NT2/D1 (cell line): Measurements from ENCODE around the gene CACNA1D.

ENCODE experiments used
- SUZ12 ChIP-seq: IDR thresholded peaks from 2 replicates; pipeline ENCODE4 v1.6.1; 2011; ENCODE audit not compliant: insufficient read length, insufficient read depth; ENCODE audit errors: extremely low read depth
- YY1 ChIP-seq: IDR thresholded peaks from 2 replicates; pipeline ENCODE4 v1.6.1; 2011; ENCODE audit not compliant: insufficient read length, insufficient read depth
- ZNF274 ChIP-seq: IDR thresholded peaks from 2 replicates; pipeline ENCODE4 v1.6.1; 2011; ENCODE audit warnings: mild to moderate bottlenecking, low read depth, low read length

DNA sequence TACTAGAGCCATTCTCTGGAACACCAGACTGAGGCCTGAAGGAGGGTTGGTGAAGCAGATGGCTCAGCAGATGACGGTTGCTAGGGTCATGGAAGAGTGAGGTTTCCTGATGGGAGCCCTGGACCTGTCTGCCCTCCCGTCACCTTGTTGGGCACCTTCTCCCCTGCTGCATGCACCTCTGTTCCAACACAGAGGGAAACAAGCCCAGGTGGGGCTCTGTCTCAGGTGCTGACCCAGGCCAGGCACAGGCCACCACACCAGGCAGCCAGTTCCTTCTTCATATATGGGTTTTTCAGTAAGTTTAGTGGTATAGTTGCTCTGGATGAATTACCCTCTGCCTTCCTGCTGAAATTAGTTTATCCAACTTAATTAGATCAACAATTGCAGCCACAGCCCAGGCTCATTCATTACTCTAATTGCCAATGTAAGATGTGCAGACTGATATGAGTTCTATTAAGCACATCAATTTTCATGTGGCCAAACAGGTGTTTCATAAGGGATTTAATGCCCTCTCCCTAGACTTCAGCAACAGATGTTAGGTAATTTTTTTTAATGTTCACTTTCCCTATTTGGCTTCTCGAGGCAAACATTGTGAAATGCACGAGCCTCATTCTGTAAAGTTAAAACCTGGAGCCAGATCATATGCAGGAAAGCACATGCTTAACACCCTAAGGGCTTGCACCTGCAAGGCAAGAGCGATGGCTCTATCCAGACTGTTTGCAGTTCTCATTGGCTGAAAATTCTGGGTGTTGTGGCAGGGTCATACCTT is 177.0 kb downstream of the CACNA1D start:
- TF ChIP-seq ZNF274 (no peak), YY1 (no peak), SUZ12 (no peak)
